ENCODE measurements around the gene RYR2.

DNA sequence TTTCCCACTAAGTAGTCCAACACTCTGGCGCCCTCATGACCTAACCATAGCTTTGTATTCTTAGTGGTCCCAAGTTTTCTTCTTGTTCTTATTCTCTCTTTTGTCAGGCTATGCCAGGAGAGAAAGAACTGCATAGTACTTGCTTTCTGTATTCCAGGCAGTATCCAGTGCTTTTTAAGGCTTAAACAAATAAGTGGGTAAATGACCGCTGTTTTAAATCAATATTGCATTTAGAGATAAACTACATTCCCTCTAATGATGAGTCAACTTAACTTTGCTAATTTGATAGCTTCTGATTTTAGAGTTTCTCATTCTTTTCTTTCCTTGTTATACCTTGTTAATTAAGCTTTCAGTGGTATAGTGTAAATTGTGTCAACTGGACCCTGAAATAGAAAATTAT, 709.1 kb downstream of the RYR2 start:
- TF ChIP-seq POLR2AphosphoS5 (IDR thresholded peaks at IDR 0.05) (no peak), EP300 (IDR thresholded peaks at IDR 0.05; ENCODE audit: low read depth) (no peak), POLR2A (IDR thresholded peaks at IDR 0.05) (no peak)
- TF ChIP-seq, protein P1, sequence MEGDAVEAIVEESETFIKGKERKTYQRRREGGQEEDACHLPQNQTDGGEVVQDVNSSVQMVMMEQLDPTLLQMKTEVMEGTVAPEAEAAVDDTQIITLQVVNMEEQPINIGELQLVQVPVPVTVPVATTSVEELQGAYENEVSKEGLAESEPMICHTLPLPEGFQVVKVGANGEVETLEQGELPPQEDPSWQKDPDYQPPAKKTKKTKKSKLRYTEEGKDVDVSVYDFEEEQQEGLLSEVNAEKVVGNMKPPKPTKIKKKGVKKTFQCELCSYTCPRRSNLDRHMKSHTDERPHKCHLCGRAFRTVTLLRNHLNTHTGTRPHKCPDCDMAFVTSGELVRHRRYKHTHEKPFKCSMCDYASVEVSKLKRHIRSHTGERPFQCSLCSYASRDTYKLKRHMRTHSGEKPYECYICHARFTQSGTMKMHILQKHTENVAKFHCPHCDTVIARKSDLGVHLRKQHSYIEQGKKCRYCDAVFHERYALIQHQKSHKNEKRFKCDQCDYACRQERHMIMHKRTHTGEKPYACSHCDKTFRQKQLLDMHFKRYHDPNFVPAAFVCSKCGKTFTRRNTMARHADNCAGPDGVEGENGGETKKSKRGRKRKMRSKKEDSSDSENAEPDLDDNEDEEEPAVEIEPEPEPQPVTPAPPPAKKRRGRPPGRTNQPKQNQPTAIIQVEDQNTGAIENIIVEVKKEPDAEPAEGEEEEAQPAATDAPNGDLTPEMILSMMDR (IDR thresholded peaks at IDR 0.05), result no peak
